T-cell (primary cell): ENCODE data around the gene ADM5. TPM values are rescaled to one million over a fixed set of nuclear protein-coding genes. Genes with fewer than 3 reads are reported as not detected.

Experiments
- ATAC-seq, 4 experiments: fragments of 200-7000 bp in 3 of 4; fragments of 150-1000 bp in 1 of 4; cut with Tn5 transposase; replicated peaks in 1 of 4; 1 replicate in 3 of 4; 2 replicates in 1 of 4; pipeline ENCODE4 v1.10.0; 2021; ENCODE audit warnings: moderate library complexity in 3 of 4, mild to moderate bottlenecking in 2 of 4, moderate number of reproducible peaks in 1 of 4
- CTCF ChIA-PET, 2 donors: fragments of 300-600 bp; sonication (Branson Sonifier 250); formaldehyde crosslinking; loops; one replicate each; lab custom pipeline; 2022; ENCODE audit warnings: antibody characterized with exemption in 2 of 2; lab: Charles Lee
- POLR2A ChIA-PET, 2 donors: fragments of 300-600 bp; sonication (Branson Sonifier 250); formaldehyde crosslinking; loops; one replicate each; lab custom pipeline; 2022; ENCODE audit warnings: antibody characterized with exemption in 2 of 2; lab: Charles Lee
- DNase-seq, 35 experiments: peaks; one replicate each; pipeline versions ENCODE4 v3.0.0 to v3.0.0-alpha.2; 2013 to 2023
- H3K27ac ChIP-seq: one replicate; pipeline ENCODE4 v1.5.1; 2013; ENCODE audit warnings: low read length
- H3K27me3 ChIP-seq, 2 experiments: replicated peaks in 1 of 2; 1 replicate in 1 of 2; 2 replicates in 1 of 2; pipeline versions ENCODE4 v1.6.1 to v1.7.0; 2013; ENCODE audit warnings: low read length in 1 of 2, mixed read lengths in 1 of 2; ENCODE audit not compliant: control insufficient read depth in 2 of 2, insufficient read depth in 2 of 2; ENCODE audit errors: extremely low read depth in 1 of 2
- H3K36me3 ChIP-seq, 2 donors: 1 replicate in 1 of 2; 2 replicates in 1 of 2; pipeline versions ENCODE4 v1.6.1 to v1.7.0; 2013; ENCODE audit warnings: low read length in 1 of 2; ENCODE audit not compliant: control insufficient read depth in 2 of 2, insufficient read depth in 1 of 2; ENCODE audit errors: extremely low read depth in 1 of 2
- H3K4me1 ChIP-seq, 2 experiments: 1 replicate in 1 of 2; 2 replicates in 1 of 2; pipeline versions ENCODE4 v1.6.1 to v1.7.0; 2013; ENCODE audit warnings: low read length in 2 of 2, mixed read lengths in 1 of 2; ENCODE audit not compliant: insufficient read depth in 2 of 2, control insufficient read depth in 1 of 2; ENCODE audit errors: extremely low read depth in 1 of 2
- H3K4me3 ChIP-seq, 2 donors: 1 replicate in 1 of 2; 2 replicates in 1 of 2; pipeline versions ENCODE4 v1.5.1 to v1.7.0; 2013; ENCODE audit warnings: mild to moderate bottlenecking in 2 of 2, low read length in 1 of 2, moderate library complexity in 1 of 2; ENCODE audit not compliant: control insufficient read depth in 1 of 2; ENCODE audit errors: extremely low read depth in 1 of 2
- H3K9me3 ChIP-seq: 2 replicates; pipeline ENCODE4 v1.7.0; 2013
- H3K27ac Mint-ChIP-seq, 2 donors: one replicate each; pipeline ENCODE4 v1.8.0; 2020 to 2021; ENCODE audit warnings: mild to moderate bottlenecking in 2 of 2, mixed read lengths in 2 of 2
- H3K27me3 Mint-ChIP-seq, 2 donors: one replicate each; pipeline ENCODE4 v1.8.0; 2021 to 2022; ENCODE audit warnings: mixed read lengths in 2 of 2
- H3K36me3 Mint-ChIP-seq: one replicate; pipeline ENCODE4 v1.8.0; 2021; ENCODE audit warnings: mixed read lengths
- H3K4me1 Mint-ChIP-seq, 3 donors: one replicate each; pipeline ENCODE4 v1.8.0; 2020 to 2022; ENCODE audit warnings: mixed read lengths in 3 of 3, mild to moderate bottlenecking in 1 of 3
- H3K4me3 Mint-ChIP-seq, 3 donors: one replicate each; pipeline ENCODE4 v1.8.0; 2020 to 2022; ENCODE audit warnings: mild to moderate bottlenecking in 3 of 3, mixed read lengths in 3 of 3, moderate library complexity in 3 of 3
- H3K9me3 Mint-ChIP-seq, 3 donors: one replicate each; pipeline ENCODE4 v1.8.0; 2020 to 2022; ENCODE audit warnings: mixed read lengths in 3 of 3
- WGBS: methylation state at CpG from one replicate; pipeline ENCODE4 v1.1.5; 2013; ENCODE audit warnings: missing lambda C conversion rate; ENCODE audit not compliant: insufficient coverage; 5-methylcytosine and 5-hydroxymethylcytosine counted together
- total RNA-seq, 35 experiments: library from RNA in 6 of 35; stranded (reverse) in 6 of 35; fragments of 120-200 nt in 1 of 35; gene quantifications; one replicate each; pipeline versions ENCODE4 v1.2.1 to v1.2.4 and lab custom pipeline; 2013 to 2026

ADM5 gene
- total RNA-seq, 5 donors from 2014 or later (not counting 1 experiment from before 2014, with no cell fraction given), result 3.5 to 6.4 (median 5.6) TPM

DNA sequence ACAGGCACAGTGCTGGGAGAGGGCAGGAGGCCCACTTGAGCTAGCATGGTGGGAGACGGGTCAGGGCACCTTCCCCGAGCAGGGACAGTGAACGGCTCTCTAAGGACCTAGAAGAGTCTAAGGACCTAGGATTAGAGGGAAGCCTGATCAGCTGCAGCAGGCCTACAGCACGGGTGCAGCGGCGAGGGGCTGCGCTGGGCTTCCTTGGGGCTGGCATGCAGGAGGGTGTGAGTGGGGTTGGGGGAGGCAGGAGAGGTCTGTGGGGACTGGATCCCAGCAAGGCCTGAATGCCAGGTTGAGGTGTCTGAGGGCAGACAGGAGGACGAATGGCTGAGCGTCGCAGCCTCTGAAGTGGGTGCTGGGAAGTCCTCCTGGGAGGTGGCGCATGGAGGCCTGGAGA lies 43.8 kb upstream of the ADM5 start:
- no peaks in the 10 kb centered on the region for H3K27me3 Mint-ChIP-seq
- POLR2A ChIA-PET, result no interaction called here
- H3K9me3 ChIP-seq, result no peaks in the 10 kb centered on the region
- H3K4me1 ChIP-seq, result peaks cover 12 to 40% of the 10 kb centered on the region in 2 experiments
- H3K4me3 ChIP-seq, result no peak overlapping the region
- H3K27me3 ChIP-seq, result no peaks in the 10 kb centered on the region
- H3K27ac Mint-ChIP-seq, result no peak overlapping the region
- DNase-seq (no peak), ATAC-seq (no peak)
- H3K4me1 Mint-ChIP-seq, result peaks cover 43 to 50% (median 46%) of the 10 kb centered on the region in 3 donors
- peaks cover 23 to 41% of the 10 kb centered on the region in 2 donors for H3K36me3 ChIP-seq
- H3K27ac ChIP-seq, result no peak overlapping the region
- CTCF ChIA-PET, result no interaction called here
- H3K4me3 Mint-ChIP-seq, result no peak overlapping the region
- peaks cover 15% of the 10 kb centered on the region for H3K36me3 Mint-ChIP-seq
- WGBS, result 90% methylated on average over 10 of the region's 11 CpGs
- H3K9me3 Mint-ChIP-seq, result no peaks in the 10 kb centered on the region

DNA sequence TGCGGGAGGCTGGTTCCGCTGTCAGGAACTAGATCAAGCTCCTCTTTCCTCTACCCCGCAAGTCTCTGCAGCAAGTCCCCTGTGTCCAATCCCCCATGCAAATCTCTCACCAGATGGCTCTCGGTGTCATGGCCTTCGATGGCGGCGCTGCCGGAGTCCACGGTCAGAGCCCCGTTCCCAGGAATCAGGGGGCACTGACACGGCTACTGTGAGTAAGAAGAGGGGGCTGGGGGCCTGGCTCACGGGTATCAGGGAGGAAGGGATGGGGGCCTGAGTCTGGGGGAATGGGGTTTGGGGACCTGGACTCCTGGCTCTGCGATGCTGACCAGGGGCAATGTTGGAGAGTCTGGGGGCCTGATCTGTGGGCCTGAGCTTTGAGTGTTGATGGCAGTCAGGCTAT lies 43.4 kb upstream of the ADM5 start:
- peaks cover 17% of the 10 kb centered on the region for H3K36me3 Mint-ChIP-seq
- Histone ChIP-seq H3K9me3 (no peaks in the 10 kb centered on the region), H3K27me3 (no peaks in the 10 kb centered on the region), H3K27ac (no peak overlapping the region), H3K4me1 (peaks cover 11 to 36% of the 10 kb centered on the region in 2 experiments), H3K36me3 (peaks cover 24 to 43% of the 10 kb centered on the region in 2 donors), H3K4me3 (no peak overlapping the region)
- ATAC-seq (no peak), DNase-seq (no peak)
- no peak overlapping the region for H3K4me3 Mint-ChIP-seq
- no peaks in the 10 kb centered on the region for H3K9me3 Mint-ChIP-seq
- CTCF ChIA-PET, result no interaction called here
- H3K27ac Mint-ChIP-seq, result no peak overlapping the region
- peaks cover 39 to 46% (median 42%) of the 10 kb centered on the region in 3 donors for H3K4me1 Mint-ChIP-seq
- POLR2A ChIA-PET, result no interaction called here
- no peaks in the 10 kb centered on the region for H3K27me3 Mint-ChIP-seq
- WGBS, result 90% methylated on average over 4 of the region's 13 CpGs

DNA sequence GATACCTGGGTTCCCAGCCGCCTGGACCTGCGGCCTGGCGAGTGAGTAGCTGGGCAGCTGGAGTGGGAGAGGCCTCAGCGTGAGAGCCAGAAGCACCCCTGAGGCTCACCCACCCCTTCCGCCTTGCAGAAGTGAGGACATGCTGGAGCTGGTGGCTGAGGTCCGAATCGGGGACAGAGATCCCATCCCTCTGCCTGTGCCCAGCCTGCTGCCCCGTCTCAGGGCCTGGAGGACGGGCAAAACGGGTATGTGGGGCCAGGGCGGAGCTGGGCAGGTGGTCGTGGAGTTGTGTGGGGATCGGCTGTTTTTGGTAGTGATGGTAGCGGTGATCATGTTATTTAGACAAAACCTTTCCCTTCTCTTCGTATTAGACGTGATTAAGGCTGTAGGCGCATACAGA lies 42.8 kb upstream of the ADM5 start:
- no peaks in the 10 kb centered on the region for H3K27me3 ChIP-seq
- Mint-ChIP-seq H3K9me3 (no peaks in the 10 kb centered on the region), H3K4me3 (no peak overlapping the region), H3K27ac (no peak overlapping the region), H3K27me3 (no peaks in the 10 kb centered on the region), H3K36me3 (peaks cover 18% of the 10 kb centered on the region), H3K4me1 (peaks cover 36 to 44% (median 36%) of the 10 kb centered on the region in 3 donors)
- WGBS, result 100% methylated on average over 8 of the region's 17 CpGs
- DNase-seq, result no peak
- H3K4me3 ChIP-seq, result no peak overlapping the region
- H3K36me3 ChIP-seq, result peaks cover 25 to 46% of the 10 kb centered on the region in 2 donors
- ATAC-seq, result no peak
- no peak overlapping the region for H3K27ac ChIP-seq
- no peaks in the 10 kb centered on the region for H3K9me3 ChIP-seq
- POLR2A ChIA-PET, result no interaction called here
- CTCF ChIA-PET, result no interaction called here
- H3K4me1 ChIP-seq, result peaks cover 9 to 30% of the 10 kb centered on the region in 2 experiments

DNA sequence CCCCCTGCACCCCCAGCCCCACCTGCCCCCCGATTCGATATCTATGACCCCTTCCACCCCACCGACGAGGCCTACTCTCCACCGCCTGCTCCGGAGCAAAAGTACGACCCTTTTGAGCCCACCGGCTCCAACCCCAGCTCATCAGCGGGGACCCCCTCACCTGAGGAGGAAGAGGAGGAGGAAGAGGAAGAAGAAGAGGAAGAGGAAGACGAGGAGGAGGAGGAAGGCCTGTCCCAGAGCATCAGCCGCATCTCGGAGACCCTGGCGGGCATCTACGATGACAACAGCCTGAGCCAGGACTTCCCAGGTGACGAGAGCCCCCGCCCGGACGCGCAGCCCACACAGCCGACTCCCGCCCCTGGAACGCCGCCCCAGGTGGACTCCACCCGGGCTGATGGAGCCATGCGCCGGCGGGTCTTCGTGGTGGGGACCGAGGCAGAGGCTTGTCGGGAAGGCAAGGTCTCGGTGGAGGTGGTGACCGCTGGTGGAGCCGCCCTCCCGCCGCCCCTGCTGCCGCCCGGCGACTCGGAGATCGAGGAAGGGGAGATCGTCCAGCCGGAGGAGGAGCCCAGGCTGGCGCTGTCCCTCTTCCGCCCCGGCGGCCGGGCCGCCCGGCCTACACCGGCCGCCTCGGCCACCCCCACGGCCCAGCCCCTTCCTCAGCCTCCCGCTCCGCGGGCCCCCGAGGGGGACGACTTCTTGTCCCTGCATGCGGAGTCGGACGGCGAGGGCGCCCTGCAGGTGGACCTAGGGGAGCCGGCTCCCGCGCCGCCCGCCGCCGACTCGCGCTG lies 38.2 kb upstream of the ADM5 start:
- CTCF ChIA-PET, result interaction anchor here in 1 of 2 donors (0.6 kb wide), 1 partner anchor 146 kb away, joined by 7 read pairs; no protein-coding TSS in a partner anchor
- Mint-ChIP-seq H3K4me3 (no peak overlapping the region), H3K36me3 (peaks cover 27% of the 10 kb centered on the region), H3K4me1 (peaks cover 3 to 6% (median 4%) of the 10 kb centered on the region in 3 donors), H3K27me3 (no peaks in the 10 kb centered on the region), H3K9me3 (no peaks in the 10 kb centered on the region), H3K27ac (no peak overlapping the region)
- Histone ChIP-seq H3K36me3 (peaks cover 51 to 71% of the 10 kb centered on the region in 2 donors), H3K4me3 (no peak overlapping the region), H3K27ac (no peak overlapping the region), H3K27me3 (no peaks in the 10 kb centered on the region), H3K9me3 (no peaks in the 10 kb centered on the region), H3K4me1 (no peaks in the 10 kb centered on the region)
- DNase-seq (no peak), ATAC-seq (no peak)
- WGBS, result 96% methylated on average over 41 of the region's 72 CpGs
- POLR2A ChIA-PET, result no interaction called here

DNA sequence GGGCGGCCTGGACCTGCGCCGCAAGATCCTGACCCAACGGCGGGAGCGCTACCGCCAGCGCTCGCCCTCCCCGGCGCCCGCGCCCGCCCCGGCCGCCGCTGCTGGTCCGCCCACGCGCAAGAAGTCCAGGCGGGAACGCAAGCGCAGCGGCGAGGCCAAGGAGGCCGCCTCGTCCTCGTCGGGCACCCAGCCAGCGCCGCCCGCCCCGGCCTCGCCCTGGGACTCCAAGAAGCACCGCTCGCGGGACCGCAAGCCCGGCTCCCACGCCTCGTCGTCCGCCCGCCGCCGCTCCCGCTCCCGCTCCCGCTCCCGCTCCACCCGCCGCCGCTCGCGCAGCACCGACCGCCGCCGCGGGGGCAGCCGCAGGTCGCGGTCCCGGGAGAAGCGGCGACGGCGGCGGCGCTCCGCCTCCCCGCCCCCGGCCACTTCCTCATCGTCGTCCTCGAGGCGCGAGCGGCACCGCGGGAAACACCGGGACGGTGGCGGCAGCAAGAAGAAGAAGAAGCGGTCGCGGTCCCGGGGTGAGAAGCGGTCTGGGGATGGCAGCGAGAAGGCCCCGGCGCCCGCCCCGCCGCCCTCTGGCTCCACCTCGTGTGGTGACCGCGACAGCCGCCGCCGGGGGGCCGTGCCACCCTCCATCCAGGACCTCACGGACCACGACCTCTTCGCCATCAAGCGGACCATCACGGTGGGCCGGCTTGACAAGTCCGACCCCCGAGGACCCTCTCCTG lies 37.4 kb upstream of the ADM5 start:
- Mint-ChIP-seq H3K4me1 (peaks cover 0 to 2% (median 2%) of the 10 kb centered on the region in 3 donors), H3K9me3 (no peaks in the 10 kb centered on the region), H3K4me3 (no peak overlapping the region), H3K27ac (no peak overlapping the region), H3K36me3 (peaks cover 31% of the 10 kb centered on the region), H3K27me3 (no peaks in the 10 kb centered on the region)
- H3K4me1 ChIP-seq, result no peaks in the 10 kb centered on the region
- ATAC-seq, result no peak
- ChIA-PET POLR2A (no interaction called here), CTCF (no interaction called here)
- 98% methylated on average over 78 of the region's 110 CpGs for WGBS
- H3K36me3 ChIP-seq, result peaks cover 43 to 71% of the 10 kb centered on the region in 2 donors
- DNase-seq, result no peak
- no peaks in the 10 kb centered on the region for H3K9me3 ChIP-seq
- no peak overlapping the region for H3K4me3 ChIP-seq
- no peaks in the 10 kb centered on the region for H3K27me3 ChIP-seq
- H3K27ac ChIP-seq, result no peak overlapping the region

DNA sequence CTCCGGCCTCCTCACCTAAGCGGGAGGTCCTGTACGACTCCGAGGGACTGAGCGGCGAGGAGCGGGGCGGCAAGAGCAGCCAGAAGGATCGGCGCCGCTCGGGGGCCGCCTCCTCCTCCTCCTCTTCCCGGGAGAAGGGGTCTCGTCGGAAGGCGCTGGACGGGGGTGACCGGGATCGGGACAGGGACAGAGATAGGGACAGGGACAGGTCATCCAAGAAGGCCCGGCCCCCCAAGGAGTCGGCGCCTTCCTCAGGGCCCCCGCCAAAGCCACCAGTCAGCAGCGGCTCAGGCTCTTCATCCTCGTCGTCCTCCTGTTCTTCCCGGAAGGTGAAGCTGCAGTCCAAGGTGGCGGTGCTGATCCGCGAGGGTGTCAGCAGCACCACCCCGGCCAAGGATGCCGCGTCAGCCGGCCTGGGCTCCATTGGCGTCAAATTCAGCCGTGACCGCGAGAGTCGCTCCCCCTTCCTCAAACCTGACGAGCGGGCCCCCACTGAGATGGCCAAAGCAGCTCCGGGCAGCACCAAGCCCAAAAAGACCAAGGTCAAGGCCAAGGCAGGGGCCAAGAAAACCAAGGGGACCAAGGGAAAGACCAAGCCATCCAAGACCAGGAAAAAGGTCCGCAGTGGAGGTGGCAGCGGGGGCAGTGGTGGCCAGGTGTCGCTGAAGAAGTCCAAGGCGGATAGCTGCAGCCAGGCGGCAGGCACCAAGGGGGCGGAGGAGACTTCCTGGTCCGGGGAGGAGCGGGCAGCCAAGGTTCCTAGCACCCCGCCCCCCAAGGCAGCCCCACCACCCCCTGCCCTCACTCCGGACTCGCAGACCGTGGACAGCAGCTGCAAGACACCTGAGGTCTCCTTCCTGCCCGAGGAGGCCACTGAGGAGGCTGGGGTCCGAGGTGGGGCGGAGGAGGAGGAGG lies 36.6 kb upstream of the ADM5 start:
- no peak for ATAC-seq
- CTCF ChIA-PET, result no interaction called here
- Mint-ChIP-seq H3K36me3 (peaks cover 25% of the 10 kb centered on the region), H3K4me3 (no peak overlapping the region), H3K27me3 (no peaks in the 10 kb centered on the region), H3K27ac (no peak overlapping the region), H3K4me1 (peaks cover 2 to 5% (median 3%) of the 10 kb centered on the region in 3 donors), H3K9me3 (no peaks in the 10 kb centered on the region)
- H3K9me3 ChIP-seq, result no peaks in the 10 kb centered on the region
- H3K27ac ChIP-seq, result no peak overlapping the region
- H3K36me3 ChIP-seq, result peaks cover 42 to 75% of the 10 kb centered on the region in 2 donors
- no peaks in the 10 kb centered on the region for H3K4me1 ChIP-seq
- POLR2A ChIA-PET, result no interaction called here
- WGBS, result 96% methylated on average over 29 of the region's 58 CpGs
- H3K4me3 ChIP-seq, result no peak overlapping the region
- H3K27me3 ChIP-seq, result no peaks in the 10 kb centered on the region
- no peak for DNase-seq
